Measurements from ENCODE around the gene C1orf53. TPM values are rescaled to one million over a fixed set of nuclear protein-coding genes. Genes with fewer than 3 reads are reported as not detected.

Gene C1orf53
- total and polyA plus RNA-seq, 2 of the 13 experiments (the other 11 are each of a cell fraction or from before 2014, with no cell fraction given): 5.8 to 10.1 TPM

- TF ChIP-seq, protein P1, sequence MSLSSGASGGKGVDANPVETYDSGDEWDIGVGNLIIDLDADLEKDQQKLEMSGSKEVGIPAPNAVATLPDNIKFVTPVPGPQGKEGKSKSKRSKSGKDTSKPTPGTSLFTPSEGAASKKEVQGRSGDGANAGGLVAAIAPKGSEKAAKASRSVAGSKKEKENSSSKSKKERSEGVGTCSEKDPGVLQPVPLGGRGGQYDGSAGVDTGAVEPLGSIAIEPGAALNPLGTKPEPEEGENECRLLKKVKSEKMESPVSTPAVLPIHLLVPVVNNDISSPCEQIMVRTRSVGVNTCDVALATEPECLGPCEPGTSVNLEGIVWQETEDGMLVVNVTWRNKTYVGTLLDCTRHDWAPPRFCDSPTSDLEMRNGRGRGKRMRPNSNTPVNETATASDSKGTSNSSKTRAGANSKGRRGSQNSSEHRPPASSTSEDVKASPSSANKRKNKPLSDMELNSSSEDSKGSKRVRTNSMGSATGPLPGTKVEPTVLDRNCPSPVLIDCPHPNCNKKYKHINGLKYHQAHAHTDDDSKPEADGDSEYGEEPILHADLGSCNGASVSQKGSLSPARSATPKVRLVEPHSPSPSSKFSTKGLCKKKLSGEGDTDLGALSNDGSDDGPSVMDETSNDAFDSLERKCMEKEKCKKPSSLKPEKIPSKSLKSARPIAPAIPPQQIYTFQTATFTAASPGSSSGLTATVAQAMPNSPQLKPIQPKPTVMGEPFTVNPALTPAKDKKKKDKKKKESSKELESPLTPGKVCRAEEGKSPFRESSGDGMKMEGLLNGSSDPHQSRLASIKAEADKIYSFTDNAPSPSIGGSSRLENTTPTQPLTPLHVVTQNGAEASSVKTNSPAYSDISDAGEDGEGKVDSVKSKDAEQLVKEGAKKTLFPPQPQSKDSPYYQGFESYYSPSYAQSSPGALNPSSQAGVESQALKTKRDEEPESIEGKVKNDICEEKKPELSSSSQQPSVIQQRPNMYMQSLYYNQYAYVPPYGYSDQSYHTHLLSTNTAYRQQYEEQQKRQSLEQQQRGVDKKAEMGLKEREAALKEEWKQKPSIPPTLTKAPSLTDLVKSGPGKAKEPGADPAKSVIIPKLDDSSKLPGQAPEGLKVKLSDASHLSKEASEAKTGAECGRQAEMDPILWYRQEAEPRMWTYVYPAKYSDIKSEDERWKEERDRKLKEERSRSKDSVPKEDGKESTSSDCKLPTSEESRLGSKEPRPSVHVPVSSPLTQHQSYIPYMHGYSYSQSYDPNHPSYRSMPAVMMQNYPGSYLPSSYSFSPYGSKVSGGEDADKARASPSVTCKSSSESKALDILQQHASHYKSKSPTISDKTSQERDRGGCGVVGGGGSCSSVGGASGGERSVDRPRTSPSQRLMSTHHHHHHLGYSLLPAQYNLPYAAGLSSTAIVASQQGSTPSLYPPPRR (CRISPR knock-in tag; IDR thresholded peaks at IDR 0.05; ENCODE audit: borderline replicate concordance): no peak
- TF ChIP-seq KAT2B (IDR thresholded peaks at IDR 0.05; ENCODE audit: borderline replicate concordance, low read depth, low read length) (no peak), FOSL1 (CRISPR knock-in tag; IDR thresholded peaks at IDR 0.05; ENCODE audit: borderline replicate concordance) (no peak), SYNCRIP (IDR thresholded peaks at IDR 0.05; ENCODE audit: insufficient read depth, low read depth, low read length) (no peak), ZNF576 (CRISPR knock-in tag; IDR thresholded peaks at IDR 0.05) (no peak), ZNF577 (CRISPR knock-in tag; IDR thresholded peaks at IDR 0.05; ENCODE audit: borderline replicate concordance, low read depth) (no peak), SP1 (IDR thresholded peaks at IDR 0.05) (no peak), SP1 (CRISPR knock-in tag; IDR thresholded peaks at IDR 0.05) (no peak), CEBPB (IDR thresholded peaks at IDR 0.05; ENCODE audit: borderline replicate concordance, low read depth, low read length) (no peak), HINFP (CRISPR knock-in tag; IDR thresholded peaks at IDR 0.05; ENCODE audit: low read depth) (no peak), MYNN (CRISPR knock-in tag; IDR thresholded peaks at IDR 0.05; ENCODE audit: low read depth) (no peak), ZNF720 (CRISPR knock-in tag; IDR thresholded peaks at IDR 0.05) (no peak), ZFP91 (CRISPR knock-in tag; IDR thresholded peaks at IDR 0.05; ENCODE audit: borderline replicate concordance) (0 out of 2 replicates have a peak, but pooled peaks have one; percentile 25)
Observed at GRCh38 chr1:197915862-197916499, 13.6 kb downstream of the C1orf53 start (continued).

Measured in HepG2 (cell line).